Thymus (tissue), 11 donors: ENCODE results near the gene PRR15L. TPM values are rescaled to one million over a fixed set of nuclear protein-coding genes. Genes with fewer than 3 reads are reported as not detected.
"Not testable (repeated sequence)": the region's sequence is repeated elsewhere in the genome, so short reads cannot be mapped to it uniquely, and the experiment has no call there.

Source experiments
- DNase-seq, 9 donors: peaks; one replicate each; pipeline ENCODE4 v3.0.0-alpha.2; 2013; ENCODE audit warnings: low spot score in 9 of 9, low read depth in 6 of 9, missing footprints in 1 of 9
- H3K27ac ChIP-seq, 2 donors: one replicate each; pipeline ENCODE4 v1.5.1; 2013; ENCODE audit warnings: control low read depth in 1 of 2, low read depth in 1 of 2, low read length in 1 of 2, mild to moderate bottlenecking in 1 of 2, moderate library complexity in 1 of 2
- H3K27me3 ChIP-seq, 2 donors: one replicate each; pipeline ENCODE4 v1.5.1; 2013; ENCODE audit warnings: low read length in 1 of 2; ENCODE audit not compliant: control insufficient read depth in 2 of 2, insufficient read depth in 1 of 2
- H3K36me3 ChIP-seq, 2 donors: one replicate each; pipeline ENCODE4 v1.5.1; 2013; ENCODE audit warnings: low read length in 1 of 2, mild to moderate bottlenecking in 1 of 2, moderate library complexity in 1 of 2; ENCODE audit not compliant: control insufficient read depth in 2 of 2, insufficient read depth in 2 of 2
- H3K4me1 ChIP-seq, 2 donors: one replicate each; pipeline ENCODE4 v1.5.1; 2013; ENCODE audit warnings: low read length in 2 of 2; ENCODE audit not compliant: control insufficient read depth in 2 of 2, insufficient read depth in 2 of 2
- H3K4me3 ChIP-seq, 2 donors: one replicate each; pipeline ENCODE4 v1.5.1; 2013; ENCODE audit warnings: low read length in 2 of 2, control low read depth in 1 of 2, mild to moderate bottlenecking in 1 of 2
- H3K9me3 ChIP-seq, 2 donors: one replicate each; pipeline ENCODE4 v1.5.1; 2013; ENCODE audit warnings: low read length in 1 of 2, mild to moderate bottlenecking in 1 of 2; ENCODE audit not compliant: control insufficient read depth in 2 of 2, insufficient read depth in 1 of 2
- WGBS: extraction: QIAGEN DNeasy Blood & Tissue Kit; methylation state at CpG from one replicate; pipeline ENCODE4 v1.1.7; 2013; 5-methylcytosine and 5-hydroxymethylcytosine counted together
- polyA plus RNA-seq: library from polyadenylated mRNA; stranded (reverse); fragments of 200-250 nt; gene quantifications from one replicate; pipeline ENCODE4 v1.2.3, GENCODE V29; 2013
- total RNA-seq: library from RNA; stranded (reverse); fragments of 120-200 nt; gene quantifications from one replicate; pipeline ENCODE4 v1.2.4, GENCODE V29; 2013
- donor health status: healthy.

PRR15L gene
- total and polyA plus RNA-seq, 2 donors: 0.38 to 1.9 TPM

DNA sequence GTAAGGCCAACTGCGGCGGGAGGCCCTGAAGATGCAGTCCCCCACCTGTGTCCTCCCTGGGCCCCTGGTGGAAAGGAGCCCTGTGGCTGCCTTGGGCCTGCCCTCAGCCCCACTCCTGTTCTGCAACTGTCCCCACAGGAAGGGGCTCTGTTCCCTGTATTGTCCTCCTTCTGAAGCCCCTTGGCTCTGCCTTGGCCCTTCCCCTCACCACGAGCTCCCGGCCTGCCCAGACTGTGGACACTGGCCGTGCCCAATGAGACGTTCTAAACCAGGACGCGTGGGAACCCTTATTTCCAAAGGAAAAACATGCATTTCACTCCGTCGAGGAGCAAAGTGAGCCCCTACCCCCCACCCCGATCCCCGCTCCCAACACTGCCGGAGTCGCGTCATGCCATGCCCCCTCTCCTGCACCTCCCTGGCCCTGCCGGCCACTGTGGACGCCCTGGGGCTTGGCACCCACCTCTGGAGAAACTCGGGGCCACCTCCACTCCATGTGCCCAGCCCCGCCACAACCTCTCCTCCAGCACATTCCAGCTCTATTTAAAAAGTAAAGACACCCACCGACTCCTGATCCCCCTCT, 29.8 kb downstream of the PRR15L start:
- Histone ChIP-seq H3K9me3 (peaks cover 0 to 2% of the 10 kb centered on the region in 2 donors), H3K27me3 (no peaks in the 10 kb centered on the region), H3K4me3 (no peak overlapping the region), H3K27ac (no peak overlapping the region), H3K4me1 (peaks cover 0 to 2% of the 10 kb centered on the region in 2 donors), H3K36me3 (peaks cover 73 to 74% of the 10 kb centered on the region in 2 donors)
- DNase-seq: no peak
- WGBS: 95% methylated on average over 20 of the region's 20 CpGs

DNA sequence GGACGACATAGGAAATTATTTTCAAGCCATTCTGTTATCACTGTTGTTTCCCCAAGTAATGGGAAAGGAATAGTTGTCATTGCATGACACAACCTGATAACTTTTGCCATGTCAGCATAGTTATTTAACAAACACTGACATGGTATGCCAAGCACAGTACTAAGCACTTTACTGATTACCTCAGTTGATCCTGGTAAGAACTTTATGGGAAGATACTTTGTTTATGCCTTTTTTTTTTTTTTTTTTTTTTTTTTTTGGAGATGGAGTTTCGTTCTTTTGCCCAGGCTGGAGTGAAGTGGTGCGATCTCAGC, 32.0 kb downstream of the PRR15L start:
- WGBS: 97% methylated on average over 3 of the region's 3 CpGs
- Histone ChIP-seq H3K4me1 (no peaks in the 10 kb centered on the region), H3K27me3 (no peaks in the 10 kb centered on the region), H3K4me3 (no peak overlapping the region), H3K9me3 (peaks cover 0 to 3% of the 10 kb centered on the region in 2 donors), H3K27ac (no peak overlapping the region), H3K36me3 (peaks cover 76 to 79% of the 10 kb centered on the region in 2 donors)
- no peak for DNase-seq

- no peak for DNase-seq
- H3K27me3 ChIP-seq: no peaks in the 10 kb centered on the region
- H3K4me3 ChIP-seq: no peak overlapping the region
- 99% methylated on average over 23 of the region's 23 CpGs for WGBS
- no peak overlapping the region for H3K27ac ChIP-seq
- peaks cover 70 to 76% of the 10 kb centered on the region in 2 donors for H3K36me3 ChIP-seq
- peaks cover 0 to 3% of the 10 kb centered on the region in 2 donors for H3K9me3 ChIP-seq
- H3K4me1 ChIP-seq: no peaks in the 10 kb centered on the region
Observed at GRCh38 chr17:47924785-47925677, 32.7 kb downstream of the PRR15L start.

GRCh38 chr17:47919889-47920288, 37.8 kb downstream of the PRR15L start:
- not testable (repeated sequence) for H3K4me1 ChIP-seq, H3K4me3 ChIP-seq, DNase-seq, H3K9me3 ChIP-seq, H3K27ac ChIP-seq, H3K27me3 ChIP-seq
- peaks cover 50 to 62% of the 10 kb centered on the region in 2 donors for H3K36me3 ChIP-seq
- WGBS: 97% methylated on average over 14 of the region's 14 CpGs

GRCh38 chr17:47918991-47919390, 38.7 kb downstream of the PRR15L start:
- H3K9me3 ChIP-seq: peaks cover 0 to 3% of the 10 kb centered on the region in 2 donors
- WGBS: 98% methylated on average over 2 of the region's 2 CpGs
- no peak for DNase-seq
- no peak overlapping the region for H3K4me3 ChIP-seq
- H3K27ac ChIP-seq: no peak overlapping the region
- peaks cover 0 to 4% of the 10 kb centered on the region in 2 donors for H3K4me1 ChIP-seq
- peaks cover 44 to 56% of the 10 kb centered on the region in 2 donors for H3K36me3 ChIP-seq
- H3K27me3 ChIP-seq: no peaks in the 10 kb centered on the region

- Histone ChIP-seq H3K27ac (no peak overlapping the region), H3K36me3 (peaks cover 35 to 46% of the 10 kb centered on the region in 2 donors), H3K4me1 (peaks cover 0 to 4% of the 10 kb centered on the region in 2 donors), H3K27me3 (no peaks in the 10 kb centered on the region), H3K4me3 (no peak overlapping the region), H3K9me3 (peaks cover 0 to 2% of the 10 kb centered on the region in 2 donors)
- no peak for DNase-seq
- 46% methylated on average over 2 of the region's 2 CpGs for WGBS
Observed at GRCh38 chr17:47918006-47918405, 39.7 kb downstream of the PRR15L start.

DNA sequence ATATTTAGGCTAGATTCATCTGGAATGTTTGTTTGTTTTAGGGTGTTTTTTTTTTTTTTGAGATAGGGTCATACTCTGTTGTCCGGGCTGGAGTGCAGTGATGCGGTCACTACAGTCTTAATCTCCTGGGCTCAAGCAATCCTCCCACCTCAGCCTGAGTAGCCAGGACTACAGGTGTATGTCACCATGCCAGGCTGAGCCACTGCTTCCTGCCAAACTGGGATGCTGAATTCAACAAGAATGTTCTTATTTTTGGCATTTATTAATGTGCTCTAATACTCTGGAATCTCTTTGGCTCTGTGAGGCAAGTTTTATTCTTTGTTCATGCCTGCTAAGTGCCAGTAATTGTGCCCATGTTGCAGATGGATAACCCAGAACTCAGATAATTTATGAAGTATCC, 40.1 kb downstream of the PRR15L start:
- H3K36me3 ChIP-seq: peaks cover 30 to 42% of the 10 kb centered on the region in 2 donors
- no peaks in the 10 kb centered on the region for H3K27me3 ChIP-seq
- 96% methylated on average over 2 of the region's 2 CpGs for WGBS
- H3K27ac ChIP-seq: no peak overlapping the region
- H3K4me3 ChIP-seq: no peak overlapping the region
- H3K9me3 ChIP-seq: no peaks in the 10 kb centered on the region
- no peak for DNase-seq
- H3K4me1 ChIP-seq: peaks cover 0 to 4% of the 10 kb centered on the region in 2 donors

- no peaks in the 10 kb centered on the region for H3K9me3 ChIP-seq
- peaks cover 0 to 4% of the 10 kb centered on the region in 2 donors for H3K4me1 ChIP-seq
- 90% methylated on average over 19 of the region's 19 CpGs for WGBS
- H3K36me3 ChIP-seq: peaks cover 30 to 40% of the 10 kb centered on the region in 2 donors
- DNase-seq: no peak
- H3K4me3 ChIP-seq: no peak overlapping the region
- no peaks in the 10 kb centered on the region for H3K27me3 ChIP-seq
- no peak overlapping the region for H3K27ac ChIP-seq
Observed at GRCh38 chr17:47916489-47917208, 41.0 kb downstream of the PRR15L start.
